GM23338 (cell line): Measurements from ENCODE around the gene CHAF1B. TPM values are rescaled to one million over a fixed set of nuclear protein-coding genes. Genes with fewer than 3 reads are reported as not detected.

Experiments
- ATAC-seq: fragments of 200-7000 bp; cut with Tn5 transposase; 3 replicates; pipeline ENCODE4 v1.9.1; 2020
- DNase-seq: peaks from one replicate; pipeline ENCODE4 v3.0.0-alpha.2; 2015; ENCODE audit warnings: low spot score
- H2AFZ ChIP-seq: fragments of 200-600 bp; sonication (generic); 2 replicates; pipeline ENCODE4 v1.8.0; 2016; ENCODE audit warnings: antibody characterized with exemption, mild to moderate bottlenecking, moderate library complexity
- H3F3A ChIP-seq: fragments of 200-600 bp; sonication (generic); replicated peaks from 2 replicates; pipeline ENCODE4 v1.8.0; 2017; ENCODE audit warnings: antibody characterized with exemption, mixed run types, low read depth
- H3K27ac ChIP-seq: fragments of 200-600 bp; sonication (generic); 2 replicates; pipeline ENCODE4 v1.6.1; 2016; ENCODE audit warnings: low read depth
- H3K27me3 ChIP-seq: fragments of 200-600 bp; sonication (generic); 2 replicates; pipeline ENCODE4 v1.8.0; 2016; ENCODE audit warnings: mild to moderate bottlenecking, mixed run types, moderate library complexity; ENCODE audit not compliant: insufficient read depth
- H3K36me3 ChIP-seq: fragments of 200-600 bp; sonication (generic); 2 replicates; pipeline ENCODE4 v1.8.0; 2016; ENCODE audit warnings: mild to moderate bottlenecking; ENCODE audit not compliant: insufficient read depth
- H3K4me1 ChIP-seq: fragments of 200-600 bp; sonication (generic); 2 replicates; pipeline ENCODE4 v1.8.0; 2016; ENCODE audit warnings: mild to moderate bottlenecking, moderate library complexity; ENCODE audit not compliant: insufficient read depth
- H3K4me2 ChIP-seq: fragments of 200-600 bp; sonication (generic); 2 replicates; pipeline ENCODE4 v1.7.1; 2017; ENCODE audit warnings: mixed run types
- H3K4me3 ChIP-seq: fragments of 200-600 bp; sonication (generic); 2 replicates; pipeline ENCODE4 v1.6.1; 2016; ENCODE audit warnings: mixed run types
- H3K79me2 ChIP-seq: fragments of 200-600 bp; sonication (generic); replicated peaks from 2 replicates; pipeline ENCODE4 v1.8.0; 2017; ENCODE audit warnings: mild to moderate bottlenecking; ENCODE audit not compliant: insufficient read depth
- H3K9me2 ChIP-seq: fragments of 200-600 bp; sonication (generic); 2 replicates; pipeline ENCODE4 v1.8.0; 2017; ENCODE audit not compliant: insufficient read depth
- H4K20me1 ChIP-seq: fragments of 200-600 bp; sonication (generic); replicated peaks from 2 replicates; pipeline ENCODE4 v1.8.0; 2017; ENCODE audit warnings: mild to moderate bottlenecking; ENCODE audit not compliant: insufficient read depth
- H3K27ac Mint-ChIP-seq: 2 replicates; pipeline ENCODE4 v1.8.0; 2020; ENCODE audit warnings: inconsistent platforms, mild to moderate bottlenecking, moderate library complexity, mixed read lengths
- H3K27me3 Mint-ChIP-seq: 3 replicates; pipeline ENCODE4 v1.8.0; 2022; ENCODE audit warnings: low read depth, mild to moderate bottlenecking, moderate library complexity, mixed read lengths, inconsistent platforms; ENCODE audit not compliant: insufficient read depth, poor library complexity
- H3K36me3 Mint-ChIP-seq: 3 replicates; pipeline ENCODE4 v1.8.0; 2021; ENCODE audit warnings: low read depth, mild to moderate bottlenecking, inconsistent platforms, moderate library complexity, mixed read lengths
- H3K4me1 Mint-ChIP-seq: 3 replicates; pipeline ENCODE4 v1.8.0; 2020; ENCODE audit warnings: mild to moderate bottlenecking, inconsistent platforms, mixed read lengths
- H3K4me3 Mint-ChIP-seq: 3 replicates; pipeline ENCODE4 v1.8.0; 2021; ENCODE audit warnings: moderate library complexity, mild to moderate bottlenecking, inconsistent platforms, mixed read lengths
- H3K9me3 Mint-ChIP-seq: 3 replicates; pipeline ENCODE4 v1.8.0; 2020; ENCODE audit warnings: moderate library complexity, mild to moderate bottlenecking, inconsistent platforms, mixed read lengths
- CREB1 ChIP-seq: fragments of 250-450 bp; sonication (Bioruptor Pico); IDR thresholded peaks from 2 replicates; pipeline ENCODE4 v1.5.0; 2020; ENCODE audit warnings: low read depth, mild to moderate bottlenecking, moderate library complexity
- EZH2 ChIP-seq: fragments of 200-600 bp; sonication (generic); IDR thresholded peaks from one replicate; pipeline ENCODE4 v1.8.0; 2017; ENCODE audit warnings: antibody characterized with exemption, mild to moderate bottlenecking, low read depth; ENCODE audit not compliant: unreplicated experiment
- EZH2phosphoT487 ChIP-seq: fragments of 200-600 bp; sonication (generic); IDR thresholded peaks from one replicate; pipeline ENCODE4 v1.8.1; 2018; ENCODE audit warnings: antibody characterized with exemption; ENCODE audit not compliant: unreplicated experiment
- JUNB ChIP-seq: IDR thresholded peaks from one replicate; pipeline ENCODE4 v1.6.1; 2016; ENCODE audit warnings: antibody characterized with exemption; ENCODE audit not compliant: unreplicated experiment
- NANOG ChIP-seq: IDR thresholded peaks from 2 replicates; pipeline ENCODE4 v1.6.1; 2016; ENCODE audit warnings: antibody characterized with exemption, borderline replicate concordance
- STAT1 ChIP-seq: IDR thresholded peaks from one replicate; pipeline ENCODE4 v1.6.1; 2016; ENCODE audit warnings: antibody characterized with exemption; ENCODE audit not compliant: unreplicated experiment
- ZNF114 ChIP-seq: fragments of 250-450 bp; sonication (Bioruptor Pico); IDR thresholded peaks from 2 replicates; pipeline ENCODE4 v1.5.0; 2020; ENCODE audit warnings: mild to moderate bottlenecking, moderate library complexity
- ZNF331 ChIP-seq: fragments of 250-450 bp; sonication (Bioruptor Pico); IDR thresholded peaks from 2 replicates; pipeline ENCODE4 v1.5.0; 2020; ENCODE audit warnings: low read depth, mild to moderate bottlenecking, moderate library complexity
- polyA plus RNA-seq: library from polyadenylated mRNA; unstranded; fragments of >200 nt; fragmentation: Nextera tagmentation; extraction: Ambion mirVana; gene quantifications from 2 replicates; pipeline ENCODE4 v1.2.1, GENCODE V29; 2016
- total RNA-seq: library from RNA; depleted of rRNA; stranded (reverse); fragments of >200 nt; shearing (Covaris generic); gene quantifications from 2 replicates; pipeline ENCODE4 v1.2.3, GENCODE V29; 2014
- TF ChIP-seq, protein P1 (sequence below): fragments of 250-450 bp; sonication (Bioruptor Pico); IDR thresholded peaks from 2 replicates; pipeline ENCODE4 v1.5.0; 2020; ENCODE audit warnings: mild to moderate bottlenecking, moderate library complexity

CHAF1B gene
- total and polyA plus RNA-seq, 2 experiments from 2014 or later, result 7.9 to 13.1 TPM

DNA sequence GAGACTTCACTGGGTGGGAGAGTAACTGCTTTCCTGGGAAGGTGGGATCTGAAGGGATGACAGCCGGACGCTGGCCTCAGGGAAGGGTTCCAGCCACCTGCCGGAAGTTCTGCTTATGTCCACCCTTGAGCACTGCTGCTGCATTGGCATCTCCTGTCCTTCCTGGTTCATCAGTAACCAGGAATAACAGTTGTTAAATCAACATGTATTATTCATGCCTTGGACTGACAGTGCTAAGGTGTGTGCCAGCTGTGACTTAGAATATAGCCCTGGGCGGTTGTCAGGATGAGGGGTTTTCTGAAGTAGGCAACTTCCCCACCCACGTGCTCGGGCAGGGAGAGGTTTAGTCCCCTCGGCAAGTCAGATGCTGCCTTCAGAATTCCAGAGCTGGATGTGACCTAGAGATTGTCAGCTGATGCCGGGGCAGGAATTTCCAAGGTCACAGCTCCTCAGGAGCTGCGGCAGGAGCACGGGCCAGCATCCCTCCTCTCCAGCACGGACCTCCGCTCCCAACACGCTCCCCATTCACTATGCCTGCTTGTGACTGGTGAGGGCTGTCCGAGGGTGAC lies 76.8 kb downstream of the CHAF1B start (continued):
- TF ChIP-seq, protein P1, sequence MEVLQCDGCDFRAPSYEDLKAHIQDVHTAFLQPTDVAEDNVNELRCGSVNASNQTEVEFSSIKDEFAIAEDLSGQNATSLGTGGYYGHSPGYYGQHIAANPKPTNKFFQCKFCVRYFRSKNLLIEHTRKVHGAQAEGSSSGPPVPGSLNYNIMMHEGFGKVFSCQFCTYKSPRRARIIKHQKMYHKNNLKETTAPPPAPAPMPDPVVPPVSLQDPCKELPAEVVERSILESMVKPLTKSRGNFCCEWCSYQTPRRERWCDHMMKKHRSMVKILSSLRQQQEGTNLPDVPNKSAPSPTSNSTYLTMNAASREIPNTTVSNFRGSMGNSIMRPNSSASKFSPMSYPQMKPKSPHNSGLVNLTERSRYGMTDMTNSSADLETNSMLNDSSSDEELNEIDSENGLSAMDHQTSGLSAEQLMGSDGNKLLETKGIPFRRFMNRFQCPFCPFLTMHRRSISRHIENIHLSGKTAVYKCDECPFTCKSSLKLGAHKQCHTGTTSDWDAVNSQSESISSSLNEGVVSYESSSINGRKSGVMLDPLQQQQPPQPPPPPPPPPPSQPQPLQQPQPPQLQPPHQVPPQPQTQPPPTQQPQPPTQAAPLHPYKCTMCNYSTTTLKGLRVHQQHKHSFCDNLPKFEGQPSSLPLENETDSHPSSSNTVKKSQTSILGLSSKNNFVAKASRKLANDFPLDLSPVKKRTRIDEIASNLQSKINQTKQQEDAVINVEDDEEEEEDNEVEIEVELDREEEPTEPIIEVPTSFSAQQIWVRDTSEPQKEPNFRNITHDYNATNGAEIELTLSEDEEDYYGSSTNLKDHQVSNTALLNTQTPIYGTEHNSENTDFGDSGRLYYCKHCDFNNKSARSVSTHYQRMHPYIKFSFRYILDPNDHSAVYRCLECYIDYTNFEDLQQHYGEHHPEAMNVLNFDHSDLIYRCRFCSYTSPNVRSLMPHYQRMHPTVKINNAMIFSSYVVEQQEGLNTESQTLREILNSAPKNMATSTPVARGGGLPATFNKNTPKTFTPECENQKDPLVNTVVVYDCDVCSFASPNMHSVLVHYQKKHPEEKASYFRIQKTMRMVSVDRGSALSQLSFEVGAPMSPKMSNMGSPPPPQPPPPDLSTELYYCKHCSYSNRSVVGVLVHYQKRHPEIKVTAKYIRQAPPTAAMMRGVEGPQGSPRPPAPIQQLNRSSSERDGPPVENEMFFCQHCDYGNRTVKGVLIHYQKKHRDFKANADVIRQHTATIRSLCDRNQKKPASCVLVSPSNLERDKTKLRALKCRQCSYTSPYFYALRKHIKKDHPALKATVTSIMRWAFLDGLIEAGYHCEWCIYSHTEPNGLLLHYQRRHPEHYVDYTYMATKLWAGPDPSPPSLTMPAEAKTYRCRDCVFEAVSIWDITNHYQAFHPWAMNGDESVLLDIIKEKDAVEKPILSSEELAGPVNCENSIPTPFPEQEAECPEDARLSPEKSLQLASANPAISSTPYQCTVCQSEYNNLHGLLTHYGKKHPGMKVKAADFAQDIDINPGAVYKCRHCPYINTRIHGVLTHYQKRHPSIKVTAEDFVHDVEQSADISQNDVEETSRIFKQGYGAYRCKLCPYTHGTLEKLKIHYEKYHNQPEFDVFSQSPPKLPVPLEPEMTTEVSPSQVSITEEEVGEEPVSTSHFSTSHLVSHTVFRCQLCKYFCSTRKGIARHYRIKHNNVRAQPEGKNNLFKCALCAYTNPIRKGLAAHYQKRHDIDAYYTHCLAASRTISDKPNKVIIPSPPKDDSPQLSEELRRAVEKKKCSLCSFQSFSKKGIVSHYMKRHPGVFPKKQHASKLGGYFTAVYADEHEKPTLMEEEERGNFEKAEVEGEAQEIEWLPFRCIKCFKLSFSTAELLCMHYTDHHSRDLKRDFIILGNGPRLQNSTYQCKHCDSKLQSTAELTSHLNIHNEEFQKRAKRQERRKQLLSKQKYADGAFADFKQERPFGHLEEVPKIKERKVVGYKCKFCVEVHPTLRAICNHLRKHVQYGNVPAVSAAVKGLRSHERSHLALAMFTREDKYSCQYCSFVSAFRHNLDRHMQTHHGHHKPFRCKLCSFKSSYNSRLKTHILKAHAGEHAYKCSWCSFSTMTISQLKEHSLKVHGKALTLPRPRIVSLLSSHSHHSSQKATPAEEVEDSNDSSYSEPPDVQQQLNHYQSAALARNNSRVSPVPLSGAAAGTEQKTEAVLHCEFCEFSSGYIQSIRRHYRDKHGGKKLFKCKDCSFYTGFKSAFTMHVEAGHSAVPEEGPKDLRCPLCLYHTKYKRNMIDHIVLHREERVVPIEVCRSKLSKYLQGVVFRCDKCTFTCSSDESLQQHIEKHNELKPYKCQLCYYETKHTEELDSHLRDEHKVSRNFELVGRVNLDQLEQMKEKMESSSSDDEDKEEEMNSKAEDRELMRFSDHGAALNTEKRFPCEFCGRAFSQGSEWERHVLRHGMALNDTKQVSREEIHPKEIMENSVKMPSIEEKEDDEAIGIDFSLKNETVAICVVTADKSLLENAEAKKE (CRISPR knock-in tag), result no peak
- TF ChIP-seq STAT1, result no peak
- TF ChIP-seq EZH2, result no peak
- TF ChIP-seq CREB1 (CRISPR knock-in tag), result no peak
- no peak for TF ChIP-seq NANOG
- no peak for TF ChIP-seq ZNF114 (CRISPR knock-in tag)
- TF ChIP-seq ZNF331 (CRISPR knock-in tag), result no peak
- TF ChIP-seq JUNB, result no peak
- no peak for TF ChIP-seq EZH2phosphoT487

DNA sequence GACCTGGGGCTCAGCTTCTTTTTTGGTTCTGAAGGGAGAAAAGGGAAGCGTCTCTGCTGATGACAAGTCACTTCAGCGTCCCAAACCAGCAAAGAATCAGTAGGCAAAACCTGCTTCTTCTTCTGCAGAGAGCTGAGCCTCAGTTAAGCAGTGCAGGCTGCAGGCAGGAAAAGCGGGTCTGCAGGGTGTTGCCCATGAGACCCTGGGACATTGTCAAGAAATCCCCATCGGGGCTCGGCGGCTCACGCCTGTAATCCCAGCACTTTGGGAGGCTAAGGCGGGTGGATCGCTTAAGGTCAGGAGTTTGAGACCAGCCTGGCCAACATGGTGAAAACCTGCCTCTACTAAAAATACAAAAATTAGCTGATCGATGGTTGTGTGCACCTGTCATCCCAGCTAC lies 78.0 kb downstream of the CHAF1B start:
- Histone ChIP-seq H3K27me3 (no peaks in the 10 kb centered on the region), H3K4me1 (no peaks in the 10 kb centered on the region), H3K4me2 (no peak overlapping the region), H3K4me3 (no peak overlapping the region), H3K9me2 (no peaks in the 10 kb centered on the region), H3K79me2 (no peaks in the 10 kb centered on the region), H3K36me3 (no peaks in the 10 kb centered on the region), H2AFZ (no peak overlapping the region), H3K27ac (no peak overlapping the region), H4K20me1 (no peaks in the 10 kb centered on the region), H3F3A (no peaks in the 10 kb centered on the region)
- DNase-seq (no peak), ATAC-seq (no peak)
- no peaks in the 10 kb centered on the region for H3K36me3 Mint-ChIP-seq
- no peaks in the 10 kb centered on the region for H3K9me3 Mint-ChIP-seq
- H3K4me1 Mint-ChIP-seq, result peaks cover 21% of the 10 kb centered on the region
- no peak overlapping the region for H3K4me3 Mint-ChIP-seq
- H3K27me3 Mint-ChIP-seq, result peaks cover 2% of the 10 kb centered on the region
- no peak overlapping the region for H3K27ac Mint-ChIP-seq
- no peak for TF ChIP-seq STAT1
- no peak for TF ChIP-seq ZNF114 (CRISPR knock-in tag)
- no peak for TF ChIP-seq CREB1 (CRISPR knock-in tag)
- no peak for TF ChIP-seq JUNB
- no peak for TF ChIP-seq EZH2phosphoT487
- TF ChIP-seq, protein P1 (CRISPR knock-in tag), result no peak
- TF ChIP-seq EZH2, result no peak
- TF ChIP-seq NANOG, result no peak
